Neural progenitor cell (in vitro differentiated cells): ENCODE results near the gene KLK6.

Experiments used
- EZH2phosphoT487 ChIP-seq: fragments of 200-600 bp; sonication (generic); IDR thresholded peaks from 2 replicates; pipeline ENCODE4 v1.6.1; 2017; ENCODE audit warnings: antibody characterized with exemption
- TF ChIP-seq, protein P1 (sequence below): fragments of 200-600 bp; sonication (generic); IDR thresholded peaks from 2 replicates; pipeline ENCODE4 v1.5.1; 2017; ENCODE audit warnings: antibody characterized with exemption, mild to moderate bottlenecking

DNA sequence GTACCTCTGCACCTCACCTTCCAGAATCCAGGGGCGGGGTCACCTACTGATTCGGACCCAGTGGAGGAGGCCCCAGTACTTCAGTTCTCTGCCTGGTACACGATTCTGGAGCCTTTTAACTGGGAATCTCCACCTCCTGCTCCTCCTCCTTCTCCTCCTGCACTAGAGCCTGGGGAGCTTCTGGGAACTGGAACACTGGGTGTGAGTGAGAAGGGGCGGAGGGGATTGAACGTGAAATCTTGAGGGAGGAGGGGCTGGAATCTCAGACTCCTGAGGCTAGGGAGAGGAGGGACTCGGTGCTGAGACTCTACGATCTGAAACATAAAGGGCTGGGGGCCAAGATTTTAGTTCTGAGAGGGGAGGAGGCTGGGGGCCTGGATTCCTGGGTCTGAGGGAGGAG lies 32.1 kb upstream of the KLK6 start, which contains the start of gene KLK8:
- TF ChIP-seq, protein P1, sequence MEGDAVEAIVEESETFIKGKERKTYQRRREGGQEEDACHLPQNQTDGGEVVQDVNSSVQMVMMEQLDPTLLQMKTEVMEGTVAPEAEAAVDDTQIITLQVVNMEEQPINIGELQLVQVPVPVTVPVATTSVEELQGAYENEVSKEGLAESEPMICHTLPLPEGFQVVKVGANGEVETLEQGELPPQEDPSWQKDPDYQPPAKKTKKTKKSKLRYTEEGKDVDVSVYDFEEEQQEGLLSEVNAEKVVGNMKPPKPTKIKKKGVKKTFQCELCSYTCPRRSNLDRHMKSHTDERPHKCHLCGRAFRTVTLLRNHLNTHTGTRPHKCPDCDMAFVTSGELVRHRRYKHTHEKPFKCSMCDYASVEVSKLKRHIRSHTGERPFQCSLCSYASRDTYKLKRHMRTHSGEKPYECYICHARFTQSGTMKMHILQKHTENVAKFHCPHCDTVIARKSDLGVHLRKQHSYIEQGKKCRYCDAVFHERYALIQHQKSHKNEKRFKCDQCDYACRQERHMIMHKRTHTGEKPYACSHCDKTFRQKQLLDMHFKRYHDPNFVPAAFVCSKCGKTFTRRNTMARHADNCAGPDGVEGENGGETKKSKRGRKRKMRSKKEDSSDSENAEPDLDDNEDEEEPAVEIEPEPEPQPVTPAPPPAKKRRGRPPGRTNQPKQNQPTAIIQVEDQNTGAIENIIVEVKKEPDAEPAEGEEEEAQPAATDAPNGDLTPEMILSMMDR = no peak
- TF ChIP-seq EZH2phosphoT487 = no peak
